ENCODE measurements around the gene ZNG1B.
"Not testable (repeated sequence)": the region's sequence is repeated elsewhere in the genome, so short reads cannot be mapped to it uniquely, and the experiment has no call there.

GRCh38 chr2:113500723-113501038, 63.2 kb downstream of the ZNG1B start:
- not testable (repeated sequence) for TF ChIP-seq EZH2 (IDR thresholded peaks at IDR 0.05; ENCODE audit: insufficient read depth, poor library complexity, severe bottlenecking); EZH2phosphoT487 (IDR thresholded peaks at IDR 0.05; ENCODE audit: insufficient read depth, low read depth)

Data from GM23248 (cell line).